Loucy (cell line): ENCODE results near the gene SLF2.

Experiments
- EZH2phosphoT487 ChIP-seq: fragments of 200-600 bp; IDR thresholded peaks from 2 replicates; pipeline ENCODE4 v1.6.1; 2018; ENCODE audit warnings: antibody characterized with exemption, mild to moderate bottlenecking, moderate library complexity, borderline replicate concordance
- TF ChIP-seq, protein P1 (sequence below): fragments of 200-600 bp; sonication (generic); conservative IDR thresholded peaks from 2 replicates; pipeline ENCODE4 v1.5.1; 2014; ENCODE audit warnings: mild to moderate bottlenecking, antibody characterized with exemption, low read length

- TF ChIP-seq, protein P1, sequence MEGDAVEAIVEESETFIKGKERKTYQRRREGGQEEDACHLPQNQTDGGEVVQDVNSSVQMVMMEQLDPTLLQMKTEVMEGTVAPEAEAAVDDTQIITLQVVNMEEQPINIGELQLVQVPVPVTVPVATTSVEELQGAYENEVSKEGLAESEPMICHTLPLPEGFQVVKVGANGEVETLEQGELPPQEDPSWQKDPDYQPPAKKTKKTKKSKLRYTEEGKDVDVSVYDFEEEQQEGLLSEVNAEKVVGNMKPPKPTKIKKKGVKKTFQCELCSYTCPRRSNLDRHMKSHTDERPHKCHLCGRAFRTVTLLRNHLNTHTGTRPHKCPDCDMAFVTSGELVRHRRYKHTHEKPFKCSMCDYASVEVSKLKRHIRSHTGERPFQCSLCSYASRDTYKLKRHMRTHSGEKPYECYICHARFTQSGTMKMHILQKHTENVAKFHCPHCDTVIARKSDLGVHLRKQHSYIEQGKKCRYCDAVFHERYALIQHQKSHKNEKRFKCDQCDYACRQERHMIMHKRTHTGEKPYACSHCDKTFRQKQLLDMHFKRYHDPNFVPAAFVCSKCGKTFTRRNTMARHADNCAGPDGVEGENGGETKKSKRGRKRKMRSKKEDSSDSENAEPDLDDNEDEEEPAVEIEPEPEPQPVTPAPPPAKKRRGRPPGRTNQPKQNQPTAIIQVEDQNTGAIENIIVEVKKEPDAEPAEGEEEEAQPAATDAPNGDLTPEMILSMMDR = no peak
- TF ChIP-seq EZH2phosphoT487 = no peak
Observed at GRCh38 chr10:100980311-100980710, 67.5 kb downstream of the SLF2 start.
